H1 (cell line): Measurements from ENCODE around the gene OR5AU1. TPM values are rescaled to one million over a fixed set of nuclear protein-coding genes. Genes with fewer than 3 reads are reported as not detected.

Source experiments
- CHD1 ChIP-seq: IDR thresholded peaks from 2 replicates; pipeline ENCODE4 v1.6.1; 2012; ENCODE audit warnings: low read depth, low read length, improper control_type of control experiment
- EGR1 ChIP-seq: IDR thresholded peaks from 2 replicates; pipeline ENCODE4 v1.6.1; 2011; ENCODE audit warnings: low read depth, low read length, borderline replicate concordance
- RBBP5 ChIP-seq: IDR thresholded peaks from 2 replicates; pipeline ENCODE4 v1.7.1; 2012; ENCODE audit warnings: low read depth, mild to moderate bottlenecking, inconsistent platforms, low read length, moderate library complexity, borderline replicate concordance
- SP2 ChIP-seq: IDR thresholded peaks from 2 replicates; pipeline ENCODE4 v1.6.1; 2012; ENCODE audit warnings: mild to moderate bottlenecking, low read length, inconsistent platforms
- polyA plus RNA-seq, 7 experiments: library from polyadenylated mRNA; depleted of rRNA in 3 of 7; stranded (reverse) in 5 of 7; unstranded in 2 of 7; fragments of >200 nt in 5 of 7; fragments of 200-250 nt in 2 of 7; gene quantifications; 1 replicate in 5 of 7; 2 replicates in 1 of 7; 4 replicates in 1 of 7; pipeline versions ENCODE4 v1.2.1 to v1.2.3, GENCODE V29; 2011 to 2013; ENCODE audit warnings: missing spikeins in 2 of 7, mixed read lengths in 2 of 7
- total RNA-seq: library from RNA; stranded (reverse); fragmentation: NEBNext Ultra II Directional; extraction: Animal tissue kit (Norgen Biotek cat#: 25700); gene quantifications from 2 replicates; pipeline ENCODE4 v1.2.1, GENCODE V29; 2021
- TF ChIP-seq, protein P1 (sequence below): fragments of 300-600 bp; sonication (generic); IDR thresholded peaks from 2 replicates; pipeline ENCODE4 v1.7.1; 2012; ENCODE audit warnings: low read length, moderate library complexity, mild to moderate bottlenecking, inconsistent platforms; ENCODE audit not compliant: insufficient replicate concordance
- TF ChIP-seq, protein P2 (sequence below): IDR thresholded peaks from 2 replicates; pipeline ENCODE4 v1.6.1; 2012; ENCODE audit warnings: inconsistent platforms

The OR5AU1 gene
- total and polyA plus RNA-seq, 2 of the 8 experiments (the other 6 are each of a cell fraction or from before 2014, with no cell fraction given) = not detected

DNA sequence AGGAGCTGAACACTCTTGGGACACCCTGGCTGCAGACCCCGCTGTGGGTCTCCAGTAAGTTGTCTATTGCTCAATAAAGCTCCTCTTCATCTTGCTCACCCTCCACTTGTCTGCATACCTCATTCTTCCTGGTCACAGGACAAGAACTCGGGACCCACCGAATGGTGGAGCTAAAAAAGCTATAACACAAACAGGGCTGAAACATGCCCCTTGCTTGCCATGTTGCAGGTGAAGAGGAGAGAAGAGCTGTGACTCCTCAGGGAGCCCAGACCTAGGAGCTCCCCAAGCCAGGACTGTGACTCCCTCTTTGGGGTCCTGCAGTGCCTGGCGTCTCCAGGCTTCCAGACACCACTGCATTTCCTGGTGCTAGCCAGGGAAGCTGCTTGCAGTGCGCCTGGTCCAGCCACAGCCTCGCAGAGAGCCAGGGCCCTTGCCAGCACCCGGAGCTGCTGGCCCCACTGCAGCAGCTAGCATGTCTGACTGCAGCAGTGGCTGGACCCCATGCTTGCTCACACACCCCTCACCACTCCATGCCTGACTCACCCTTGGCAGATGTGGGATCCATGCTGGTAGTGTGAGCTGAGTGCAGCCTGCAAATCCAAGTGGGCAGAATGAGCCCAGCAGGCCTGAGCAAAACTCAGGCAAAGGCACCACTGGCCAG is 37.1 kb upstream of the OR5AU1 start (continued):
- TF ChIP-seq, protein P1, sequence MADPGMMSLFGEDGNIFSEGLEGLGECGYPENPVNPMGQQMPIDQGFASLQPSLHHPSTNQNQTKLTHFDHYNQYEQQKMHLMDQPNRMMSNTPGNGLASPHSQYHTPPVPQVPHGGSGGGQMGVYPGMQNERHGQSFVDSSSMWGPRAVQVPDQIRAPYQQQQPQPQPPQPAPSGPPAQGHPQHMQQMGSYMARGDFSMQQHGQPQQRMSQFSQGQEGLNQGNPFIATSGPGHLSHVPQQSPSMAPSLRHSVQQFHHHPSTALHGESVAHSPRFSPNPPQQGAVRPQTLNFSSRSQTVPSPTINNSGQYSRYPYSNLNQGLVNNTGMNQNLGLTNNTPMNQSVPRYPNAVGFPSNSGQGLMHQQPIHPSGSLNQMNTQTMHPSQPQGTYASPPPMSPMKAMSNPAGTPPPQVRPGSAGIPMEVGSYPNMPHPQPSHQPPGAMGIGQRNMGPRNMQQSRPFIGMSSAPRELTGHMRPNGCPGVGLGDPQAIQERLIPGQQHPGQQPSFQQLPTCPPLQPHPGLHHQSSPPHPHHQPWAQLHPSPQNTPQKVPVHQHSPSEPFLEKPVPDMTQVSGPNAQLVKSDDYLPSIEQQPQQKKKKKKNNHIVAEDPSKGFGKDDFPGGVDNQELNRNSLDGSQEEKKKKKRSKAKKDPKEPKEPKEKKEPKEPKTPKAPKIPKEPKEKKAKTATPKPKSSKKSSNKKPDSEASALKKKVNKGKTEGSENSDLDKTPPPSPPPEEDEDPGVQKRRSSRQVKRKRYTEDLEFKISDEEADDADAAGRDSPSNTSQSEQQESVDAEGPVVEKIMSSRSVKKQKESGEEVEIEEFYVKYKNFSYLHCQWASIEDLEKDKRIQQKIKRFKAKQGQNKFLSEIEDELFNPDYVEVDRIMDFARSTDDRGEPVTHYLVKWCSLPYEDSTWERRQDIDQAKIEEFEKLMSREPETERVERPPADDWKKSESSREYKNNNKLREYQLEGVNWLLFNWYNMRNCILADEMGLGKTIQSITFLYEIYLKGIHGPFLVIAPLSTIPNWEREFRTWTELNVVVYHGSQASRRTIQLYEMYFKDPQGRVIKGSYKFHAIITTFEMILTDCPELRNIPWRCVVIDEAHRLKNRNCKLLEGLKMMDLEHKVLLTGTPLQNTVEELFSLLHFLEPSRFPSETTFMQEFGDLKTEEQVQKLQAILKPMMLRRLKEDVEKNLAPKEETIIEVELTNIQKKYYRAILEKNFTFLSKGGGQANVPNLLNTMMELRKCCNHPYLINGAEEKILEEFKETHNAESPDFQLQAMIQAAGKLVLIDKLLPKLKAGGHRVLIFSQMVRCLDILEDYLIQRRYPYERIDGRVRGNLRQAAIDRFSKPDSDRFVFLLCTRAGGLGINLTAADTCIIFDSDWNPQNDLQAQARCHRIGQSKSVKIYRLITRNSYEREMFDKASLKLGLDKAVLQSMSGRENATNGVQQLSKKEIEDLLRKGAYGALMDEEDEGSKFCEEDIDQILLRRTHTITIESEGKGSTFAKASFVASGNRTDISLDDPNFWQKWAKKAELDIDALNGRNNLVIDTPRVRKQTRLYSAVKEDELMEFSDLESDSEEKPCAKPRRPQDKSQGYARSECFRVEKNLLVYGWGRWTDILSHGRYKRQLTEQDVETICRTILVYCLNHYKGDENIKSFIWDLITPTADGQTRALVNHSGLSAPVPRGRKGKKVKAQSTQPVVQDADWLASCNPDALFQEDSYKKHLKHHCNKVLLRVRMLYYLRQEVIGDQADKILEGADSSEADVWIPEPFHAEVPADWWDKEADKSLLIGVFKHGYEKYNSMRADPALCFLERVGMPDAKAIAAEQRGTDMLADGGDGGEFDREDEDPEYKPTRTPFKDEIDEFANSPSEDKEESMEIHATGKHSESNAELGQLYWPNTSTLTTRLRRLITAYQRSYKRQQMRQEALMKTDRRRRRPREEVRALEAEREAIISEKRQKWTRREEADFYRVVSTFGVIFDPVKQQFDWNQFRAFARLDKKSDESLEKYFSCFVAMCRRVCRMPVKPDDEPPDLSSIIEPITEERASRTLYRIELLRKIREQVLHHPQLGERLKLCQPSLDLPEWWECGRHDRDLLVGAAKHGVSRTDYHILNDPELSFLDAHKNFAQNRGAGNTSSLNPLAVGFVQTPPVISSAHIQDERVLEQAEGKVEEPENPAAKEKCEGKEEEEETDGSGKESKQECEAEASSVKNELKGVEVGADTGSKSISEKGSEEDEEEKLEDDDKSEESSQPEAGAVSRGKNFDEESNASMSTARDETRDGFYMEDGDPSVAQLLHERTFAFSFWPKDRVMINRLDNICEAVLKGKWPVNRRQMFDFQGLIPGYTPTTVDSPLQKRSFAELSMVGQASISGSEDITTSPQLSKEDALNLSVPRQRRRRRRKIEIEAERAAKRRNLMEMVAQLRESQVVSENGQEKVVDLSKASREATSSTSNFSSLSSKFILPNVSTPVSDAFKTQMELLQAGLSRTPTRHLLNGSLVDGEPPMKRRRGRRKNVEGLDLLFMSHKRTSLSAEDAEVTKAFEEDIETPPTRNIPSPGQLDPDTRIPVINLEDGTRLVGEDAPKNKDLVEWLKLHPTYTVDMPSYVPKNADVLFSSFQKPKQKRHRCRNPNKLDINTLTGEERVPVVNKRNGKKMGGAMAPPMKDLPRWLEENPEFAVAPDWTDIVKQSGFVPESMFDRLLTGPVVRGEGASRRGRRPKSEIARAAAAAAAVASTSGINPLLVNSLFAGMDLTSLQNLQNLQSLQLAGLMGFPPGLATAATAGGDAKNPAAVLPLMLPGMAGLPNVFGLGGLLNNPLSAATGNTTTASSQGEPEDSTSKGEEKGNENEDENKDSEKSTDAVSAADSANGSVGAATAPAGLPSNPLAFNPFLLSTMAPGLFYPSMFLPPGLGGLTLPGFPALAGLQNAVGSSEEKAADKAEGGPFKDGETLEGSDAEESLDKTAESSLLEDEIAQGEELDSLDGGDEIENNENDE = no peak
- TF ChIP-seq RBBP5 = no peak
- TF ChIP-seq EGR1 = no peak
- TF ChIP-seq SP2 = no peak
- TF ChIP-seq, protein P2, sequence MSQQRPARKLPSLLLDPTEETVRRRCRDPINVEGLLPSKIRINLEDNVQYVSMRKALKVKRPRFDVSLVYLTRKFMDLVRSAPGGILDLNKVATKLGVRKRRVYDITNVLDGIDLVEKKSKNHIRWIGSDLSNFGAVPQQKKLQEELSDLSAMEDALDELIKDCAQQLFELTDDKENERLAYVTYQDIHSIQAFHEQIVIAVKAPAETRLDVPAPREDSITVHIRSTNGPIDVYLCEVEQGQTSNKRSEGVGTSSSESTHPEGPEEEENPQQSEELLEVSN = no peak
- no peak for TF ChIP-seq CHD1
- TF ChIP-seq, all 59 proteins: peak for 0
